HEK293 (cell line): ENCODE results near the gene PDE8B.

Experiments used
- CTCF ChIA-PET: fragments of 350-600 bp; formaldehyde crosslinking; extraction: SDS; loops from one replicate; lab custom pipeline; 2021; ENCODE audit warnings: antibody characterized with exemption; lab: Yijun Ruan, JAX
- POLR2A ChIA-PET: fragments of 300-600 bp; formaldehyde crosslinking; extraction: SDS; loops from one replicate; lab custom pipeline; 2020; ENCODE audit warnings: antibody characterized with exemption, inconsistent platforms; lab: Yijun Ruan, JAX
- H3K27ac ChIP-seq: fragments of 200-500 bp; sonication (Bioruptor generic); 2 replicates; pipeline ENCODE4 v1.5.1; 2014; ENCODE audit warnings: low read depth, low read length, control low read depth, inconsistent platforms; ENCODE audit errors: extremely low read depth
- H3K36me3 ChIP-seq, 2 experiments: fragments of 200-500 bp in 1 of 2; sonication (Bioruptor generic) in 1 of 2; 1 replicate in 1 of 2; 2 replicates in 1 of 2; pipeline ENCODE4 v1.5.1; 2014 to 2017; ENCODE audit warnings: inconsistent platforms in 2 of 2, low read length in 2 of 2; ENCODE audit not compliant: control insufficient read depth in 2 of 2, insufficient read depth in 1 of 2
- H3K4me1 ChIP-seq: fragments of 200-500 bp; sonication (Bioruptor generic); 2 replicates; pipeline ENCODE4 v1.5.1; 2014; ENCODE audit warnings: mild to moderate bottlenecking, low read length, inconsistent platforms; ENCODE audit not compliant: control insufficient read depth, insufficient read depth
- H3K4me3 ChIP-seq: 2 replicates; pipeline ENCODE4 v1.5.1; 2011; ENCODE audit warnings: low read depth, mild to moderate bottlenecking, control low read depth, low read length, moderate library complexity
- H3K9me3 ChIP-seq: fragments of 200-500 bp; sonication (Bioruptor generic); 2 replicates; pipeline ENCODE4 v1.5.1; 2014; ENCODE audit warnings: low read depth, low read length, inconsistent platforms; ENCODE audit not compliant: control insufficient read depth, insufficient read depth
- EGR2 ChIP-seq: fragments of 450-650 bp; formaldehyde crosslinking; IDR thresholded peaks from 2 replicates; pipeline ENCODE4 v1.5.1; 2016; ENCODE audit warnings: low read depth, missing biosample characterization, missing genetic modification characterization
- PATZ1 ChIP-seq: fragments of 450-650 bp; formaldehyde crosslinking; IDR thresholded peaks from 2 replicates; pipeline ENCODE4 v1.5.1; 2016; ENCODE audit warnings: missing biosample characterization, missing genetic modification characterization
- PBX3 ChIP-seq: sonication (generic); formaldehyde crosslinking; IDR thresholded peaks from 2 replicates; pipeline ENCODE4 v1.8.1; 2022; ENCODE audit warnings: mild to moderate bottlenecking, moderate library complexity, missing genetic modification reagents
- ZBTB17 ChIP-seq: fragments of 450-650 bp; formaldehyde crosslinking; IDR thresholded peaks from 2 replicates; pipeline ENCODE4 v1.5.1; 2016; ENCODE audit warnings: missing biosample characterization, missing genetic modification characterization
- ZBTB20 ChIP-seq: fragments of 450-650 bp; formaldehyde crosslinking; IDR thresholded peaks from 2 replicates; pipeline ENCODE4 v1.5.1; 2016; ENCODE audit warnings: missing biosample characterization, missing genetic modification characterization
- ZBTB26 ChIP-seq: fragments of 450-650 bp; formaldehyde crosslinking; optimal IDR thresholded peaks from 2 replicates; pipeline ENCODE3; 2016; ENCODE audit warnings: missing biosample characterization, mild to moderate bottlenecking, missing genetic modification characterization
- ZBTB8A ChIP-seq: fragments of 450-650 bp; formaldehyde crosslinking; IDR thresholded peaks from 2 replicates; pipeline ENCODE4 v1.5.1; 2016; ENCODE audit warnings: missing biosample characterization, missing genetic modification characterization
- ZFHX2 ChIP-seq: fragments of 450-650 bp; formaldehyde crosslinking; conservative IDR thresholded peaks from 2 replicates; pipeline ENCODE4 v1.5.1; 2016; ENCODE audit warnings: missing biosample characterization, missing genetic modification characterization
- ZFP69B ChIP-seq: fragments of 450-650 bp; formaldehyde crosslinking; IDR thresholded peaks from 2 replicates; pipeline ENCODE4 v1.5.1; 2016; ENCODE audit warnings: missing biosample characterization, missing genetic modification characterization
- ZIC2 ChIP-seq: fragments of 450-650 bp; formaldehyde crosslinking; IDR thresholded peaks from 2 replicates; pipeline ENCODE4 v1.5.1; 2016; ENCODE audit warnings: missing biosample characterization, missing genetic modification characterization
- ZNF274 ChIP-seq, 2 experiments: fragments of 200-500 bp in 1 of 2; fragments of 450-650 bp in 1 of 2; sonication (Bioruptor generic) in 1 of 2; formaldehyde crosslinking in 1 of 2; IDR thresholded peaks; 2 replicates each; pipeline versions ENCODE4 v1.5.1 to v1.6.1; 2014 to 2016; ENCODE audit warnings: borderline replicate concordance in 1 of 2, inconsistent platforms in 1 of 2, low read length in 1 of 2, missing biosample characterization in 1 of 2, missing genetic modification characterization in 1 of 2
- ZNF335 ChIP-seq: fragments of 450-650 bp; formaldehyde crosslinking; conservative IDR thresholded peaks from 2 replicates; pipeline ENCODE4 v1.5.1; 2016; ENCODE audit warnings: missing biosample characterization, missing genetic modification characterization
- ZNF398 ChIP-seq: fragments of 450-650 bp; formaldehyde crosslinking; IDR thresholded peaks from 2 replicates; pipeline ENCODE4 v1.5.1; 2017; ENCODE audit warnings: missing biosample characterization, missing genetic modification characterization
- ZNF521 ChIP-seq: fragments of 450-650 bp; formaldehyde crosslinking; IDR thresholded peaks from 2 replicates; pipeline ENCODE4 v1.5.1; 2017; ENCODE audit warnings: missing biosample characterization, mild to moderate bottlenecking, missing genetic modification characterization
- ZNF585B ChIP-seq: fragments of 450-650 bp; formaldehyde crosslinking; IDR thresholded peaks from 2 replicates; pipeline ENCODE4 v1.5.1; 2016; ENCODE audit warnings: missing biosample characterization, missing genetic modification characterization
- ZNF660 ChIP-seq: fragments of 450-650 bp; IDR thresholded peaks from 2 replicates; pipeline ENCODE4 v1.5.1; 2018; ENCODE audit warnings: missing biosample characterization, mild to moderate bottlenecking, missing genetic modification characterization
- TF ChIP-seq, protein P1 (sequence below): fragments of 450-650 bp; formaldehyde crosslinking; IDR thresholded peaks from 2 replicates; pipeline ENCODE4 v1.5.1; 2016; ENCODE audit warnings: missing biosample characterization, missing genetic modification characterization

PDE8B gene, protein sequence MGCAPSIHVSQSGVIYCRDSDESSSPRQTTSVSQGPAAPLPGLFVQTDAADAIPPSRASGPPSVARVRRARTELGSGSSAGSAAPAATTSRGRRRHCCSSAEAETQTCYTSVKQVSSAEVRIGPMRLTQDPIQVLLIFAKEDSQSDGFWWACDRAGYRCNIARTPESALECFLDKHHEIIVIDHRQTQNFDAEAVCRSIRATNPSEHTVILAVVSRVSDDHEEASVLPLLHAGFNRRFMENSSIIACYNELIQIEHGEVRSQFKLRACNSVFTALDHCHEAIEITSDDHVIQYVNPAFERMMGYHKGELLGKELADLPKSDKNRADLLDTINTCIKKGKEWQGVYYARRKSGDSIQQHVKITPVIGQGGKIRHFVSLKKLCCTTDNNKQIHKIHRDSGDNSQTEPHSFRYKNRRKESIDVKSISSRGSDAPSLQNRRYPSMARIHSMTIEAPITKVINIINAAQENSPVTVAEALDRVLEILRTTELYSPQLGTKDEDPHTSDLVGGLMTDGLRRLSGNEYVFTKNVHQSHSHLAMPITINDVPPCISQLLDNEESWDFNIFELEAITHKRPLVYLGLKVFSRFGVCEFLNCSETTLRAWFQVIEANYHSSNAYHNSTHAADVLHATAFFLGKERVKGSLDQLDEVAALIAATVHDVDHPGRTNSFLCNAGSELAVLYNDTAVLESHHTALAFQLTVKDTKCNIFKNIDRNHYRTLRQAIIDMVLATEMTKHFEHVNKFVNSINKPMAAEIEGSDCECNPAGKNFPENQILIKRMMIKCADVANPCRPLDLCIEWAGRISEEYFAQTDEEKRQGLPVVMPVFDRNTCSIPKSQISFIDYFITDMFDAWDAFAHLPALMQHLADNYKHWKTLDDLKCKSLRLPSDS

DNA sequence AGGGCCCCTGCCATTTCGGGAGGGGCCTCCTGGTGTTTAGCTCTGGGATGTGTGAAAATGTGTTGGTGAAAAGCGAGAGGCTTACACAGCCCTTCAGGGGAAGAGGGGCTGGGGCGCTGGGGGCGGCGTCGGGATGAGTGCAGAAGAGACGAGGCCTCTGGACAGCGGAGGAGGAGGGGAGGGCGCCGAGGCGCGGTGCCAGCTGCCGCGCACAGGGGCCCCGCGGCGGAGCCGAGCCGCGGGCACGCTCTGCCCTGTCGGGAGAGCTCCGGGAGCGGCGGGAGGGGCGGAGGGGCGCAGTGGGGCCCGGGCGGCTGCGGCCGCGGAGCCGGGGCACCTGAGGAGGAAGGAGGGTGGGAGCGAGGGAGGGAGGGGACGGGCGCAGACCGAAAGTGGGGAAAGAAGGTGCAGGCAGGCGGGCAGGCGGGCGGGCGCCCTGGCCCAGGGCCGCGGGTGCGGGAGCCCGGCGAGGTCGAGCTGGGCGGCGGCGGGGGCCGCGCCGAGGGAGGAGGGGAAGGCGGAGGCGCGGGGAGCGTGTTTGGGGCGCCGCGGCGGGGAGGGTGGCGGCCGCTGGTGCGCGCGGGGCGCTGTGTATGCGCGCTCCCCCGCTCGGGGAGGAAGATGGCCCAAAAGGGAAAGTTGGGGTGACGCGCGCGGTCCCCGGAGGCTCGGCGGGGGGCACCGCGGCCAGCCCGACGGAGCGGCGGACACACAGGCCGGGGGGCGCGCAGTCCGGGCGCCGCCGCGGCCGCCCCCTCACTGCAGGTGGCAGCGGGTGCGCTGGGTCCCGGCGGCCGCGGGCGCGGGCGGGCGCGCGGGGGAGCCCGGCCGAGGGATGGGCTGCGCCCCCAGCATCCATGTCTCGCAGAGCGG lies at the start of gene PDE8B:
PDE8B (plus strand) TSS at position 590 of the 873 bp plus-strand sequence; CDS start at position 836, 246 bp downstream.
- TF ChIP-seq ZBTB8A (tag by site-specific recombination) (peak; percentile 70), ZNF660 (0 out of 2 replicates have a peak, but pooled peaks have one; percentile 33), ZBTB26 (peak; percentile 58), ZNF398 (tag by site-specific recombination) (peak; percentile 20; the same call in 1 of the 2 replicates), ZNF585B (tag by site-specific recombination) (no peak), ZFP69B (peak; percentile 53; the same call in 1 of the 2 replicates), ZBTB20 (tag by site-specific recombination) (peak; percentile 66; the same call in 1 of the 2 replicates), ZBTB17 (tag by site-specific recombination) (peak; percentile 42; the same call in 1 of the 2 replicates), PATZ1 (tag by site-specific recombination) (peak; percentile 54; the same call in 1 of the 2 replicates), ZNF274 (IDR thresholded peaks at IDR 0.05; ENCODE audit: low read length) (no peak), ZNF274 (tag by site-specific recombination; IDR thresholded peaks at IDR 0.05; ENCODE audit: borderline replicate concordance) (no peak), ZIC2 (tag by site-specific recombination) (peak; percentile 27; the same call in 1 of the 2 replicates), EGR2 (tag by site-specific recombination) (peak; percentile 11; the same call in 1 of the 2 replicates), ZNF521 (no peak), ZFHX2 (tag by site-specific recombination) (peak; percentile 58; the same call in 1 of the 2 replicates), PBX3 (CRISPR knock-in tag) (no peak), ZNF335 (peak; percentile 48; the same call in 1 of the 2 replicates)
- TF ChIP-seq, protein P1, sequence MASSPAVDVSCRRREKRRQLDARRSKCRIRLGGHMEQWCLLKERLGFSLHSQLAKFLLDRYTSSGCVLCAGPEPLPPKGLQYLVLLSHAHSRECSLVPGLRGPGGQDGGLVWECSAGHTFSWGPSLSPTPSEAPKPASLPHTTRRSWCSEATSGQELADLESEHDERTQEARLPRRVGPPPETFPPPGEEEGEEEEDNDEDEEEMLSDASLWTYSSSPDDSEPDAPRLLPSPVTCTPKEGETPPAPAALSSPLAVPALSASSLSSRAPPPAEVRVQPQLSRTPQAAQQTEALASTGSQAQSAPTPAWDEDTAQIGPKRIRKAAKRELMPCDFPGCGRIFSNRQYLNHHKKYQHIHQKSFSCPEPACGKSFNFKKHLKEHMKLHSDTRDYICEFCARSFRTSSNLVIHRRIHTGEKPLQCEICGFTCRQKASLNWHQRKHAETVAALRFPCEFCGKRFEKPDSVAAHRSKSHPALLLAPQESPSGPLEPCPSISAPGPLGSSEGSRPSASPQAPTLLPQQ = peak; percentile 76; the same call in 1 of the 2 replicates
- POLR2A ChIA-PET = interaction anchor here (0.6 kb wide), 1 partner anchor 1352 kb away, joined by 3 read pairs; no protein-coding TSS in a partner anchor
- peak within 1 kb of the TSS; percentile 51 for H3K4me3 ChIP-seq
- no peaks in the 10 kb centered on the region for H3K9me3 ChIP-seq
- CTCF ChIA-PET = no interaction called here
- no peaks in the 10 kb centered on the region for H3K36me3 ChIP-seq
- H3K27ac ChIP-seq = peak within 1 kb of the TSS; percentile 57; the same call in 1 of the 2 replicates
- peaks cover 10% of the 10 kb centered on the region for H3K4me1 ChIP-seq
